Measurements from ENCODE around the gene OTUD5.

DNA sequence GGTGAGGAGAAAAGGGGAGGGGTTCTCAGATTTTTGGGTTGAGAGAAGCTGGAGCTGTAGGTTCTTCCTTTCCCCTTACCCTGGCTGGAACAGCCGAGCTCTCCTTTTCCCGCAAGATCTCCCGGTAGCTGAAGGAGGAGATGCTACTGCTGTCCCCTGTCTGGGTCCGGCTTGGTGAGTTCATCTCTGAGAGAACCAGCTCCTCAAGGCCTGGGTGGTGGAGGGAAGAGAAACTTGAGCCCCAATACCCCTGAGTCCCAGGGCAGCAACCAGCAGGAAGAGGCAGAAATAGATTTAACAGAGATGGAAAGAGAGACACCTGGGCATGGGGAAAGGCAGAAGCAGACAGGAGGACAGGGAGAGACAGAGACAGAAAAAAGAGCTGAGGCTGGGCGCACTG, 20.8 kb upstream of the OTUD5 start:
- TF ChIP-seq, protein P1, sequence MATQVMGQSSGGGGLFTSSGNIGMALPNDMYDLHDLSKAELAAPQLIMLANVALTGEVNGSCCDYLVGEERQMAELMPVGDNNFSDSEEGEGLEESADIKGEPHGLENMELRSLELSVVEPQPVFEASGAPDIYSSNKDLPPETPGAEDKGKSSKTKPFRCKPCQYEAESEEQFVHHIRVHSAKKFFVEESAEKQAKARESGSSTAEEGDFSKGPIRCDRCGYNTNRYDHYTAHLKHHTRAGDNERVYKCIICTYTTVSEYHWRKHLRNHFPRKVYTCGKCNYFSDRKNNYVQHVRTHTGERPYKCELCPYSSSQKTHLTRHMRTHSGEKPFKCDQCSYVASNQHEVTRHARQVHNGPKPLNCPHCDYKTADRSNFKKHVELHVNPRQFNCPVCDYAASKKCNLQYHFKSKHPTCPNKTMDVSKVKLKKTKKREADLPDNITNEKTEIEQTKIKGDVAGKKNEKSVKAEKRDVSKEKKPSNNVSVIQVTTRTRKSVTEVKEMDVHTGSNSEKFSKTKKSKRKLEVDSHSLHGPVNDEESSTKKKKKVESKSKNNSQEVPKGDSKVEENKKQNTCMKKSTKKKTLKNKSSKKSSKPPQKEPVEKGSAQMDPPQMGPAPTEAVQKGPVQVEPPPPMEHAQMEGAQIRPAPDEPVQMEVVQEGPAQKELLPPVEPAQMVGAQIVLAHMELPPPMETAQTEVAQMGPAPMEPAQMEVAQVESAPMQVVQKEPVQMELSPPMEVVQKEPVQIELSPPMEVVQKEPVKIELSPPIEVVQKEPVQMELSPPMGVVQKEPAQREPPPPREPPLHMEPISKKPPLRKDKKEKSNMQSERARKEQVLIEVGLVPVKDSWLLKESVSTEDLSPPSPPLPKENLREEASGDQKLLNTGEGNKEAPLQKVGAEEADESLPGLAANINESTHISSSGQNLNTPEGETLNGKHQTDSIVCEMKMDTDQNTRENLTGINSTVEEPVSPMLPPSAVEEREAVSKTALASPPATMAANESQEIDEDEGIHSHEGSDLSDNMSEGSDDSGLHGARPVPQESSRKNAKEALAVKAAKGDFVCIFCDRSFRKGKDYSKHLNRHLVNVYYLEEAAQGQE (IDR thresholded peaks at IDR 0.05; ENCODE audit: borderline replicate concordance in 1 of 2, low read depth in 1 of 2, low read length in 2 of 2), result no peak
- TF ChIP-seq SMC3 (IDR thresholded peaks at IDR 0.05; ENCODE audit: low read length) (no peak), CTCF (CRISPR knock-in tag; IDR thresholded peaks at IDR 0.05) (no peak), CBFB (CRISPR knock-in tag; IDR thresholded peaks at IDR 0.05) (no peak), SIN3A (IDR thresholded peaks at IDR 0.05; ENCODE audit: borderline replicate concordance, low read depth, low read length) (no peak), ZBTB2 (CRISPR knock-in tag; IDR thresholded peaks at IDR 0.05; ENCODE audit: low read depth) (no peak), KLF12 (CRISPR knock-in tag; IDR thresholded peaks at IDR 0.05; ENCODE audit: borderline replicate concordance) (no peak), NR2C2 (CRISPR knock-in tag; IDR thresholded peaks at IDR 0.05; ENCODE audit: borderline replicate concordance) (no peak), ESRRA (CRISPR knock-in tag; IDR thresholded peaks at IDR 0.05; ENCODE audit: low read depth) (no peak)
